SK-N-SH (cell line): ENCODE measurements around the gene HS3ST1.

Source experiments
- EP300 ChIP-seq, 2 experiments: IDR thresholded peaks; 2 replicates each; pipeline versions ENCODE4 v1.4.0 to v1.6.1; 2012; ENCODE audit warnings: borderline replicate concordance in 1 of 2, low read depth in 1 of 2, low read length in 1 of 2
- FOSL2 ChIP-seq: IDR thresholded peaks from 2 replicates; pipeline ENCODE4 v1.4.0; 2012; ENCODE audit warnings: low read depth, mild to moderate bottlenecking, moderate library complexity, borderline replicate concordance
- JUND ChIP-seq: IDR thresholded peaks from 2 replicates; pipeline ENCODE4 v1.4.0; 2012
- POLR2AphosphoS5 ChIP-seq: IDR thresholded peaks from 2 replicates; pipeline ENCODE4 v1.6.1; 2012; ENCODE audit warnings: low read depth, low read length
- RAD21 ChIP-seq: IDR thresholded peaks from 2 replicates; pipeline ENCODE4 v1.6.1; 2012; ENCODE audit warnings: mild to moderate bottlenecking, low read length
- SIN3A ChIP-seq: IDR thresholded peaks from 2 replicates; pipeline ENCODE4 v1.6.1; 2012; ENCODE audit warnings: low read depth, mild to moderate bottlenecking, low read length, moderate library complexity, borderline replicate concordance
- TF ChIP-seq, protein P1 (sequence below): IDR thresholded peaks from 2 replicates; pipeline ENCODE4 v1.6.1; 2012; ENCODE audit warnings: mild to moderate bottlenecking, low read depth, low read length, moderate library complexity
- TF ChIP-seq, protein P2 (sequence below): fragments of 200-600 bp; sonication (generic); IDR thresholded peaks from 2 replicates; pipeline ENCODE4 v1.6.1; 2017; ENCODE audit warnings: antibody characterized with exemption, mild to moderate bottlenecking, moderate library complexity
- TF ChIP-seq, protein P3 (sequence below): fragments of 150-350 bp; IDR thresholded peaks from 2 replicates; pipeline ENCODE4 v1.6.1; 2016; ENCODE audit warnings: mild to moderate bottlenecking, low read depth, low read length

DNA sequence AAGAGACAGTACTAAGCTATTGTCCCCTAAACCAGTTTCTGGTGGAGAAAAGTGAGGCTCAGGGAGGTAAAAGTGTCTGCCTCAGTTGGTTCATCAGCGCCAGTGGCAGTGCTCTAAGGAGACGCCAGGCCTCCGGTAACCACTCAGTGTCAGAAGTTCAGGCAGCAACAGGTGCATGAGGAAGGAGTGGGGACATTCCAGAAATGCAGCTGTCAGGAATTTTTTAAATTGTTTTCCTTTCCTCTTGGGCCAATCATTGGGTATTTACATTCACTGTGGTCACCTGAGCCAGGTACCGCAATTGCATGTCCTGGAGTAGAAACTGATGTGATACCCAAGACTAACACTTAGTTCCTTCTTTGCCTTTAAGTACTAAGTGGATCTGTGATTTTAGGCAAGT, 40.2 kb upstream of the HS3ST1 start:
- no peak for TF ChIP-seq SIN3A
- TF ChIP-seq, protein P1, sequence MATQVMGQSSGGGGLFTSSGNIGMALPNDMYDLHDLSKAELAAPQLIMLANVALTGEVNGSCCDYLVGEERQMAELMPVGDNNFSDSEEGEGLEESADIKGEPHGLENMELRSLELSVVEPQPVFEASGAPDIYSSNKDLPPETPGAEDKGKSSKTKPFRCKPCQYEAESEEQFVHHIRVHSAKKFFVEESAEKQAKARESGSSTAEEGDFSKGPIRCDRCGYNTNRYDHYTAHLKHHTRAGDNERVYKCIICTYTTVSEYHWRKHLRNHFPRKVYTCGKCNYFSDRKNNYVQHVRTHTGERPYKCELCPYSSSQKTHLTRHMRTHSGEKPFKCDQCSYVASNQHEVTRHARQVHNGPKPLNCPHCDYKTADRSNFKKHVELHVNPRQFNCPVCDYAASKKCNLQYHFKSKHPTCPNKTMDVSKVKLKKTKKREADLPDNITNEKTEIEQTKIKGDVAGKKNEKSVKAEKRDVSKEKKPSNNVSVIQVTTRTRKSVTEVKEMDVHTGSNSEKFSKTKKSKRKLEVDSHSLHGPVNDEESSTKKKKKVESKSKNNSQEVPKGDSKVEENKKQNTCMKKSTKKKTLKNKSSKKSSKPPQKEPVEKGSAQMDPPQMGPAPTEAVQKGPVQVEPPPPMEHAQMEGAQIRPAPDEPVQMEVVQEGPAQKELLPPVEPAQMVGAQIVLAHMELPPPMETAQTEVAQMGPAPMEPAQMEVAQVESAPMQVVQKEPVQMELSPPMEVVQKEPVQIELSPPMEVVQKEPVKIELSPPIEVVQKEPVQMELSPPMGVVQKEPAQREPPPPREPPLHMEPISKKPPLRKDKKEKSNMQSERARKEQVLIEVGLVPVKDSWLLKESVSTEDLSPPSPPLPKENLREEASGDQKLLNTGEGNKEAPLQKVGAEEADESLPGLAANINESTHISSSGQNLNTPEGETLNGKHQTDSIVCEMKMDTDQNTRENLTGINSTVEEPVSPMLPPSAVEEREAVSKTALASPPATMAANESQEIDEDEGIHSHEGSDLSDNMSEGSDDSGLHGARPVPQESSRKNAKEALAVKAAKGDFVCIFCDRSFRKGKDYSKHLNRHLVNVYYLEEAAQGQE: no peak
- no peak for TF ChIP-seq POLR2AphosphoS5
- no peak for TF ChIP-seq FOSL2
- TF ChIP-seq, protein P2, sequence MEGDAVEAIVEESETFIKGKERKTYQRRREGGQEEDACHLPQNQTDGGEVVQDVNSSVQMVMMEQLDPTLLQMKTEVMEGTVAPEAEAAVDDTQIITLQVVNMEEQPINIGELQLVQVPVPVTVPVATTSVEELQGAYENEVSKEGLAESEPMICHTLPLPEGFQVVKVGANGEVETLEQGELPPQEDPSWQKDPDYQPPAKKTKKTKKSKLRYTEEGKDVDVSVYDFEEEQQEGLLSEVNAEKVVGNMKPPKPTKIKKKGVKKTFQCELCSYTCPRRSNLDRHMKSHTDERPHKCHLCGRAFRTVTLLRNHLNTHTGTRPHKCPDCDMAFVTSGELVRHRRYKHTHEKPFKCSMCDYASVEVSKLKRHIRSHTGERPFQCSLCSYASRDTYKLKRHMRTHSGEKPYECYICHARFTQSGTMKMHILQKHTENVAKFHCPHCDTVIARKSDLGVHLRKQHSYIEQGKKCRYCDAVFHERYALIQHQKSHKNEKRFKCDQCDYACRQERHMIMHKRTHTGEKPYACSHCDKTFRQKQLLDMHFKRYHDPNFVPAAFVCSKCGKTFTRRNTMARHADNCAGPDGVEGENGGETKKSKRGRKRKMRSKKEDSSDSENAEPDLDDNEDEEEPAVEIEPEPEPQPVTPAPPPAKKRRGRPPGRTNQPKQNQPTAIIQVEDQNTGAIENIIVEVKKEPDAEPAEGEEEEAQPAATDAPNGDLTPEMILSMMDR: no peak
- TF ChIP-seq, protein P3, sequence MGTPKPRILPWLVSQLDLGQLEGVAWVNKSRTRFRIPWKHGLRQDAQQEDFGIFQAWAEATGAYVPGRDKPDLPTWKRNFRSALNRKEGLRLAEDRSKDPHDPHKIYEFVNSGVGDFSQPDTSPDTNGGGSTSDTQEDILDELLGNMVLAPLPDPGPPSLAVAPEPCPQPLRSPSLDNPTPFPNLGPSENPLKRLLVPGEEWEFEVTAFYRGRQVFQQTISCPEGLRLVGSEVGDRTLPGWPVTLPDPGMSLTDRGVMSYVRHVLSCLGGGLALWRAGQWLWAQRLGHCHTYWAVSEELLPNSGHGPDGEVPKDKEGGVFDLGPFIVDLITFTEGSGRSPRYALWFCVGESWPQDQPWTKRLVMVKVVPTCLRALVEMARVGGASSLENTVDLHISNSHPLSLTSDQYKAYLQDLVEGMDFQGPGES: no peak
- no peak for TF ChIP-seq JUND
- TF ChIP-seq RAD21: no peak
- no peak for TF ChIP-seq EP300 (IDR thresholded peaks at IDR 0.05; ENCODE audit: borderline replicate concordance in 1 of 2, low read depth in 1 of 2, low read length in 1 of 2)
